Measurements from ENCODE around the gene TEX51.

TEX51 gene

GRCh38 chr2:126893153-126893552, 5.5 kb upstream of the TEX51 start:
- DNase-seq (ENCODE audit: low spot score), result no peak

GRCh38 chr2:126893606-126894005, 5.1 kb upstream of the TEX51 start:
- no peak for DNase-seq (ENCODE audit: low spot score)

- DNase-seq (ENCODE audit: low spot score), result no peak
These were observed 4.6 kb upstream of the TEX51 start for GRCh38 chr2:126894082-126894481.

DNA sequence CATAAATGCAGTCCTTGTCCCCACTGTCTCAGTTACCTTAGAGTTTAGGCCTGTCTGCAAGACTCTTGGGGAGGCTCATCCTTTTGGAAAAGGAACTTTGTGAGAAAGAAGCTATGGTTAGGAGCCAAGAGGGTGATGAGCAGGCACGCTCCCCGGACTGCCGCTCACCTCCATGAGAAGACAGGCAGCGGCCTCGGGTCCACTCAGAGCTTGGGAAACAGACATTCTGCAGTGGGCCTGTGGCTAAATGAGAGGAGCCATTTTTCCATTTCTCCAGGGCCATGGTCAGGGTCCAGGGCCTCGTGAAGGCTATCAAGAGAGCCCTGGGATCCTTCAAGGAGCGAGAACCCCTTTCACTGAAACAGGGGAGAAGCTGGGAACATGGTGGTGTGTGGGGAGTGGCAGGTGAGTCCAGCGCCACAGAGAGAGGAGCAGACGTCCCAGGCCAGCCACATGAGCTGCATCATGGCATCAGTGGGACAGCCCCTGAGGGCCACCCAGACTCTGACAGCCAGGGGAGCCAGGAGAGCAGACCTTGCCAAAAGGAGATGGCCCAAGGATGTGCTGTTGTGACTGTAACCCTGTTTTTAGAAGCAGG, 4.0 kb upstream of the TEX51 start:
- DNase-seq (ENCODE audit: low spot score), result no peak

DNA sequence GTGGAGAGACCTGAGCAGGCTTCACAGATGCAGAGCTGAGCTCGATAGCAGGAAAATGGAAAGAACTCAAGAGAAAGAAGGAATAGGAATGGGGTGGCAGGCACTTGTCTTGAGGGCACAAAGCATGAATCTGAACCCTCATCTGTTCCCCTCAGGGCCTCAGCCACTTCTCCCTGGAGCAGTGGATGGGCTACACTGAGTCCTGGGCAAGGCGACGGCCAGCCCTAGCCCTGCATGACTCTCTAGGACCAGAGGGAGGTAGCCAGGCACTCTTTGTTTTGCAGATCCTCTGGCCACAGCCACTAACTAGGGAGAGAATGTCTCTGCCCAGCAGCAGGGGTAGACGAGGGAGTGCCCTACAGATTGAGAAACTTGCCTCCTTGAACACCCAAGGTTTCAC, 3.4 kb upstream of the TEX51 start:
- DNase-seq (ENCODE audit: low spot score), result no peak

- DNase-seq (ENCODE audit: low spot score), result no peak
These were observed 2.2 kb upstream of the TEX51 start for GRCh38 chr2:126896471-126896870.

DNA sequence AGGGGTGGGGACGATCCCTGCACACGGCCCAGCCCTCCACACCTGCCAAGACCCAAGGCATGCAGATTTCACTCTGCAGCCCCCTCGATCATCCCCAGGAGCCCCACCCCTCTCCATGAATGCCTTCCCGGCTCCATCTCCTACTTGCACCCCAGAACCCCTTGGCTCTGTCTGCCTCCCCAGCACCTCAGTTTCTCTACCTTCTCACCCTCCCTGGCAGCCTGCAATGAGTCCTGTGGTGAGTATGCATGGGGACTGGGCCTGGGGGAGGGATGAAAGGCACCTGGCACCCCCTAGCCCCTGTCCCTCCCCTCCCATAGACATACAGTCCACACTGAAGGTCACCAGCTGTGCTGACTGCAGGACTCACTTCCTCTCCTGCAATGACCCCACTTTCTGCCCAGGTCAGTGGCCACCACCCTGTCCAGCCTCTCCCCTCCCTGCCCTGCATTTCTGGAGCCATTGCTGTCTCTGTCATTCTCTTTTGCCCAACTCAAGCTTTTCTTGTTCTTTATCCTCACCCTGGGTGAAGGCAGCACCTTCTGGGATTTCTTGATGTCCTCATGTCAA, 1.0 kb downstream of the TEX51 start:
- no peak for DNase-seq (ENCODE audit: low spot score)

GRCh38 chr2:126900646-126901319, 2.1 kb downstream of the TEX51 start:
- DNase-seq (ENCODE audit: low spot score), result no peak

GRCh38 chr2:126901459-126901858, 2.8 kb downstream of the TEX51 start:
- no peak for DNase-seq (ENCODE audit: low spot score)

DNA sequence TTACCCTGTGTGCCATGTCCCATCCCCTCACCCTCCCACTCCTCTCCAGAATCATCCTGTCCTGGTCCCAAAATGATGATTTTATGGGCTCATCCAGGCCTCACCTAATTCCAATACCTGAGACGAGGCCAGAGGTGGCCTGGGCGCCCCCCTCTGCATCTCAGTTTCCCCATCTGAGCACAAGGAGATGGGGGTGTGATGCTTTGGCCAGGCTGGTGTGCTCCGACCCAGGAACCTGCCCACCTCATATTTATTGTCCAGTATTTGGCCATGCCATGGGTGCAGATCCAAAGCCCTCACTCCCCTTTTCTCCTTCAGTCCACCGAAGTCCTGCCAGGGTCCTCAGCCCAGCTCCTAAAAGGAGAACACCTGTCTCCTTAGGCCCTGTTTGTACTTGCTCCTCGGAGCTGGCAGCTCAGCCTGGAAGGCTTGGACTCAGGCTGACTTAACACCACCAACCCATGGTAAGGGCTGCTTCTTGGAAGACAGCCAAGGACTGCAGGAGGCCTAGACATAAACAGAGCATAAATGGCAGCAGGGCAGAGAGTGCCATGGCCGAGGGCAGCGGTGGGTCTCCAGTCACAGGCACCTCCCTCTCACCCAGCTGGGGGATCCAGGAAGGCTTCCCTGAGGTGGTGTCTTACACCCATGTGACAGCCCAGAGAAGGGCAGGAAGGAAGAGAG, 3.6 kb downstream of the TEX51 start:
- no peak for DNase-seq (ENCODE audit: low spot score)

DNA sequence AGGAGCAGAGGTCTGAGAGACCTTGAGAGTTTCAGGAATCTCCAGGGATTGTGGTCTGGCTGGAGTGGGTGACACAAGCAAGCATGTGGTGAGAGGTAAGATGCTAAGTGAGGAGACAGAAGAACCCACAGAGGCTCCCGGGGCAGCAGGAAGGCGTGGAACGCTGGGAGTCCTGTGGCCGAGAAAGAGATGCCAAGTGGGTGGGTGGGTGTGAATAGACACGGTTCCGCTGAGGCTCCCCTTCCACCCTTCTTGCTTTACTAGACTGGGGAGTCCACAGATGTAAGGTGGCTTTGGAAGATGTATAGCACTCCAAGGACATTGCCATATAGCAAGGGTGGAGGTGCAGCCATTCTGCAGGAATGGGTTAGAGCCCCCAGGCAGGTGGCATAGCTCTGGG, 4.2 kb downstream of the TEX51 start:
- no peak for DNase-seq (ENCODE audit: low spot score)

GRCh38 chr2:126905991-126906390, 7.3 kb downstream of the TEX51 start:
- DNase-seq (ENCODE audit: low spot score), result no peak

DNA sequence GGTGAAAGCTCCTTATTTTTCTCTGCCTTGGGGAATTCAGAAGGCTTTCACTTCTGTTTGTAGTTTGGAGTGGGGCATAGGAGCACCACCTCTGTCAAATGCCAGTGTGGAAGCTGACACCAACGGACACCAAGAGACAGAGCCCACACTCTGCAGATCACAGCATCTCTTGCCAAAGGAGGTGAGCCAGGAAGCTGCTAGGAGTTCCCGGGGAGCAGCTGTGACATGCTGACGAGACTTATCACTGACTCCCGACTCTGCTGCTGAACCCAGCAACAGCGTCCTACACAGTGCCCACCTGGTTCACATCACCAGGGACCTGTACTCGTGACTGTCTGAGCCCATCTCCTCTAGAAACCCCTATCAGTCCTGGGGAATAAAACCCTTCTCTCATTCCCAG, 8.1 kb downstream of the TEX51 start:
- DNase-seq (ENCODE audit: low spot score), result no peak

GRCh38 chr2:126907671-126908070, 9.0 kb downstream of the TEX51 start:
- DNase-seq (ENCODE audit: low spot score), result no peak

- no peak for DNase-seq (ENCODE audit: low spot score)
These were observed 10.1 kb downstream of the TEX51 start for GRCh38 chr2:126908721-126909177.

DNA sequence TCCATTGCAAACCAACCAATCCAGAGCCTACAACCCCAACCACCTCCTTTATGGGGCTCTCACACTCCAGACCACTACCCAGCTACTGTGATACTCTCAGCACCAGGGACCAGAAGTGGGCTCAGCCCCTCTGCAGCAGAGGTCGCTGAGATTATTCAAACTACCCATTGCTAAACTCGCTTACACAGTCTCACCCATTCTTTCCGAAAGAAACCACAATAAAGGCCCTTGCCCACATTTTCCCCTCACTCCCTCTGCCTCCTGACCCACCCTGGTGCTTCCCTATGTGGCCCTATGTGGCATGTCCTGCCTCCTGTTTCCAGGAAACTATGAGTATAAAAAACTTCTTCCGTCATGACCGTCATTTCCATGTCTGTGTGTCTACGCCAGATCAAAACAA, 10.7 kb downstream of the TEX51 start:
- no peak for DNase-seq (ENCODE audit: low spot score)

DNA sequence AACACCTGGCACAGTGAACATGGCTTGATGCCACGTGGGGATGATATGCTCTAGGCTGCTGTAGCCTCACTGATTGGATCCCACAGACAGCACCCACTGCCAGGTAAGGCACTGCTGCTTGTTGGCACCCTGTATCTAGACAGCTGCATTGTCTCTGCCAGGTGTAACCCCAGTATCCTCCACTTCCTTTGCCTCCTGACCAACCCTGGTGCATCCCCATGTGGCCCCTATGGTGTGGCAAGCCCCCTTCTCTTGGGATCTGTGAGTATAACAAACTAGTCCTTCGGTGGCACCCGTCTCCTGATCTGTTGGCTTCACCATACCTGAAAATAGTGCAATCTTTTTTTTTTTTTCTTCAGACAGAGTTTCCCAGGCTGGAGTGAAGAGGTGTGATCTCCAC, 11.1 kb downstream of the TEX51 start:
- DNase-seq (ENCODE audit: low spot score), result no peak

- DNase-seq (ENCODE audit: low spot score), result no peak
These were observed 11.9 kb downstream of the TEX51 start for GRCh38 chr2:126910637-126911036.

DNA sequence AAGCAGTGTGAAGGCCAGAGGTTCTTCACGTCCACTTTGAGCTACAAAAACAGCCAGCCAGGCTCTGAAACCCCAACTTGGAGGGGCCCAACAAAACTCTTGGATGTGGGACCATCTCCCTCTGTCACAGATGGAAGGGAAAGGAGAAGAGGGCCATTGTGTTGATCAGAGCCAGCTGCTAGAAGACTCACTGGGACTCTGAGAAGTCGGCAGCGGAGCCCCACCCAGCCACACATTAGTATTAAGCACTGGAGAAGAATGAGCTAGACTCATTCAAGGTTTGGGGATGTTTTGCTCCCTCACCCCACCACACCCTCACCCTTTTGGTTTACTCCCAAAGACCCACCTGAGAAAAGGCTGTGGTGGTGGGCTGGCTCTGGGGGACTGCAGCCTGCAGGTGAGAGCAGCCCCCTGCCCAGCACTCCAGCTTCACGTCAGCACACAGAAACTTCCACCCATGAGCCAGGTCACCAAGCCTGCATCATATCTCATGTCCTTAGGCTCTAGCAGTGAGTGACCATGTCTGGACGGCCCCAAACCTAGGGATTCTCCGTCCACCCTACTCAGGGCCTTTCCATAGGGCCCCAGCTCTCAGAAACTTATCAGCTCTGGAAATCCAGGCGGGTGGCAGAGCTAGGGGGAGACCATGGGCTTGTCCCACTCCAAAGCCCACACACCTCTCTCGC, 12.6 kb downstream of the TEX51 start:
- no peak for DNase-seq (ENCODE audit: low spot score)

- DNase-seq (ENCODE audit: low spot score), result no peak
These were observed 13.5 kb downstream of the TEX51 start for GRCh38 chr2:126912201-126912600.

DNA sequence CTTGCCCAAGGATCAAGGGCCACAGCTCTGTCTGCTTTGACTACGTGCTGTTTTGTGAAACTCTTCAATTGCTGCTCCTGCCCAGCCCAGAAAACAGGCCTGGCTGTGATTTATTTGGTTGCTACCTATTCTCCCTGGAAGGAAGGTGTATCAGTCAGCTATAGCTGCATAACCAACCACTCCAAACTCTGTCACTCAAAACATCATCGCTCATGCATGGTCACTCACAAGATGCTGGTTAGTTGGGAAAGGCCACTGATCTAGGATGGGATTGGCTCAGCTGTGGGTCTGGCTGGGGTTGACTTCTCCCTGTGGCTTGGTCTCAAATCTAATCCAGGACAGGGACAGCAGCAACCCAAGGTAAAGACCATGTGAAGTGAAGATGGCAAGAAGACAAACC, 14.6 kb downstream of the TEX51 start:
- DNase-seq (ENCODE audit: low spot score), result no peak

DNA sequence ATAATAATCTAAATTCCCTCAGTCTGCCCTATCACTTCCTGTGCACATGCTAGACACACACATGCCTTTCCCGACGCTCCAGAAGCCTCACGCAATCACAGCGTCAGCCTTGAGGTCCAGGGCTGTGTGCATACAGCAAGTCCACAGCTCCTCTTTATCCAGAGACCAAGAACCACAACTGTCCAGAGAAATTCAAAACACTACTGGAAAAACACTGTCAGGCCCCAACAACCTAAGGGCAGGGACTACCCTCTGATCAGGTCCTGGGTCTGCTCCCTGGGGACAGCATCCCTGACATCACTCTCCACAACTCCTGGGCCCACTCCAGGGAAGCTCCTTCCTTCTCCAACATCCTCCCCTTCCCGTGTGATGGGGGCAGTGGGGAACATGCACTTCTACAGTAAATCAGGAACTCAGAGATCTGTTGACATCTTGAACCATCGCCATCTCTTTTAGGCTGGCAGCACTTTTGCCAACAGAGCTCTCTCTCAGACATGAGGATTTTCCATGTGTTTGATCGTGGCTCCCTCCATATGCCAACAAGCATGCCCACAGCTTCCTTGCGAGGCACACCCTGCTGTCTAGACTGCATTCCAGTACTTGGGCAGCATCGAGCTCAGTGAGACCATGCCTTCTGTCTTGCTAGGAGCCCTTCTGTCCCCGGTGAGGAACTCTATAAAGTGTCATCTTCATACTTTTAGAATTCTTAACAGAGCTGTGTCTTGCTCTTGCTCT, 15.4 kb downstream of the TEX51 start:
- no peak for DNase-seq (ENCODE audit: low spot score)
